Body of pancreas (tissue), 4 donors: ENCODE results near the gene MAST4.

Experiments used
- POLR2A ChIP-seq, 3 donors: fragments of 450-650 bp; IDR thresholded peaks; one replicate each; pipeline ENCODE4 v1.6.1; 2016; ENCODE audit warnings: antibody characterized with exemption in 3 of 3, mild to moderate bottlenecking in 2 of 3
- TF ChIP-seq, protein P1 (sequence below), 7 experiments: fragments of 450-650 bp in 4 of 7; fragments of 200-600 bp in 3 of 7; sonication (generic) in 3 of 7; IDR thresholded peaks; one replicate each; pipeline ENCODE4 v1.5.1; 2016 to 2019; ENCODE audit warnings: antibody characterized with exemption in 7 of 7

DNA sequence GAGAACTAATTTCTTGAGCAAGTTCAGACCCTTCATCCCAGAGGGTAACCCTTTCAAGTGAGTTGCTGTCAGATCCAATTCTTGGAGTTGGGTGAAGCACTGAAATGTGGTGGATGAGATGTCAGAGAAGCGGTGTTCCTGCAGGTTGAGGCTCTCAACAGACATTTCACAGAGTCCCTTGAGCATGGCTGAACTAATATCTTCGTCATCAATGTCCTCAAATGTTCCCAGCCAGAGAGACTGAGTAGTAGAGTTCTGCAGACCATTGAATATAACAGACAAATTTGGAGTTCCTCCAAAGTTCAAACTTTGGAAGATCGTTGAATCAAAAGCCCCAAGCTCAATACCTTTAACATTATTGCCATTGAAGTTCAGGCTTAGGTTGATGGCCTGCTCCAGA, 587.7 kb downstream of the MAST4 start:
- TF ChIP-seq, protein P1, sequence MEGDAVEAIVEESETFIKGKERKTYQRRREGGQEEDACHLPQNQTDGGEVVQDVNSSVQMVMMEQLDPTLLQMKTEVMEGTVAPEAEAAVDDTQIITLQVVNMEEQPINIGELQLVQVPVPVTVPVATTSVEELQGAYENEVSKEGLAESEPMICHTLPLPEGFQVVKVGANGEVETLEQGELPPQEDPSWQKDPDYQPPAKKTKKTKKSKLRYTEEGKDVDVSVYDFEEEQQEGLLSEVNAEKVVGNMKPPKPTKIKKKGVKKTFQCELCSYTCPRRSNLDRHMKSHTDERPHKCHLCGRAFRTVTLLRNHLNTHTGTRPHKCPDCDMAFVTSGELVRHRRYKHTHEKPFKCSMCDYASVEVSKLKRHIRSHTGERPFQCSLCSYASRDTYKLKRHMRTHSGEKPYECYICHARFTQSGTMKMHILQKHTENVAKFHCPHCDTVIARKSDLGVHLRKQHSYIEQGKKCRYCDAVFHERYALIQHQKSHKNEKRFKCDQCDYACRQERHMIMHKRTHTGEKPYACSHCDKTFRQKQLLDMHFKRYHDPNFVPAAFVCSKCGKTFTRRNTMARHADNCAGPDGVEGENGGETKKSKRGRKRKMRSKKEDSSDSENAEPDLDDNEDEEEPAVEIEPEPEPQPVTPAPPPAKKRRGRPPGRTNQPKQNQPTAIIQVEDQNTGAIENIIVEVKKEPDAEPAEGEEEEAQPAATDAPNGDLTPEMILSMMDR (IDR thresholded peaks at IDR 0.05): no peak
- TF ChIP-seq POLR2A (IDR thresholded peaks at IDR 0.05): no peak
